GM21825 (cell line): ENCODE results near the gene FOXP1.

Experiments
- ATAC-seq: cut with Tn5 transposase; IDR thresholded peaks from one replicate; pipeline ENCODE4 v1.9.1; 2021; ENCODE audit warnings: mild to moderate bottlenecking, moderate library complexity; ENCODE audit not compliant: unreplicated experiment

The FOXP1 gene

GRCh38 chr3:71140477-71140876 is 443.1 kb downstream of the FOXP1 start:
- ATAC-seq: no peak

- ATAC-seq: no peak
Observed at GRCh38 chr3:71139496-71139895, 444.0 kb downstream of the FOXP1 start.

GRCh38 chr3:71138410-71138809 is 445.1 kb downstream of the FOXP1 start:
- ATAC-seq: no peak

- no peak for ATAC-seq
Observed at GRCh38 chr3:71136276-71136675, 447.3 kb downstream of the FOXP1 start.

GRCh38 chr3:71135373-71136088 is 448.0 kb downstream of the FOXP1 start:
- ATAC-seq: no peak

DNA sequence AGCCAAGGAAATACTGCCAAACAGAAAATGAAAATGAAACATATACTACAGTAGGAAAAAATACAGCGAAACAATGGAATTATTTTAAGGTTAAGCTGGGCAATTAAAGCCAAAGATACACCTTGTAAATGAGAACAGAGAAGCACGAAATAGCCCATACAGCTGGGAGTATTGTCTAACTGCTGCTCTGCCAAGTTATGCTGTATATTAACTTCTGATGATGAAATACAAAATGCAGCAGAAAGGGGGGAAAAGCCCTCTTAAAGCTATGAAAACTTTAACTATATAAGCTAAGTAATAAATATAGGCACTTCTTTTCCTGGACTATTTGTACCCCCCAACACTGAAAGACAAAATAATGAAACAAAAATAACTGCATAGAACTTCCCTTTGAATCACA is 449.0 kb downstream of the FOXP1 start:
- no peak for ATAC-seq

DNA sequence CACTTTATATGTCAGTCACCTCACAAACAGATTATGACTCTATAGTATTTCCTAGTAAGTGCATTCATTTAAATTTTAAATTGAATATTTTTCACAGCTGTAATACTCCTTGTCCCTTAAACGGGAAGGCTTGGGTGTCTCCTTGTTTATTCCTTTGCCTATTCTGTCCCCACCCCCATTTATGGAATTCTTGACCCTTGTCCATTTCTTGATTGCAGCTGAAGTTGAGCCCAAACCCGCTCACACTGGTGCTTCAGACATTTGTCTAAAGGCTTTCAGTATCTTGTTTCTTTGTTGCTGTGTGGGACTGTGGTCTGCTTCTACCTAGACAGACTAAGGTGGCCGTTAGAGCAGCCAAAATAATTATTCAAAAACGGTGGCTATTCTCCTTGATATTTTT is 449.7 kb downstream of the FOXP1 start:
- no peak for ATAC-seq

DNA sequence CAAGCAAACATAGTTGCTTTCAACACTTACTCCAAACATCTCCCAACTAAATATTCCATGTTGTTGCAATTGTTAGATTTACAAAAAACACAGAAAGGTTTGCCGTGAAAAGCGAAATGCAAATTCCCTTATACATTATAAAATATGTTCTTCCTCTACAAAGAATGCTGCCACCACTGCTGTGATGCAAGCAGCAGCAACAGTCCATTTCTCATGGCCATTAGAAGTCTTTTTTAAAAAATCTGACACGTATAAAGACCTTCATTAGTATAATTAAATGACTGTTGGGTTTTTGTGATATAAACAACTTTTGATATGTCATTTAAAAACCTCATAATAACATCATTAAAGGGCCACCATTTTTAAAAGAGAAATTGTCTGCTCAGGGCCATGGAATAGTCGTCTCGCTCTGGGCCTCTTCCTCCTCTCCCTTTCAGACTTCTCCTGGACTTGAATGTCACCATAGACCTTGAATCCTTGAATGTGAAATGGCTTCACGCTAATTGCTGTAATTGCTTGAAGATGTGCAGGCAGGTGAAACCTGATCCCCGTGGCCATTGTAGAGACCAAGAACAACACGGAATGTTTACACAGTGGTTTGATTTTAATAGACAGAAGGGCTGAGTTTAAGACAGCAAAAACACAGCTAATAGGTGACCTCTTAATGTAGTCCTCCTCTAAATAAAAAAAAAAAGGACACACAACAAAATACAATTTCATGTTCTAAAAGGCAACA is 450.4 kb downstream of the FOXP1 start:
- ATAC-seq: no peak

- ATAC-seq: no peak
Observed at GRCh38 chr3:71131375-71132314, 451.9 kb downstream of the FOXP1 start.

GRCh38 chr3:71130471-71131374 is 452.8 kb downstream of the FOXP1 start:
- ATAC-seq: peak; percentile 75

DNA sequence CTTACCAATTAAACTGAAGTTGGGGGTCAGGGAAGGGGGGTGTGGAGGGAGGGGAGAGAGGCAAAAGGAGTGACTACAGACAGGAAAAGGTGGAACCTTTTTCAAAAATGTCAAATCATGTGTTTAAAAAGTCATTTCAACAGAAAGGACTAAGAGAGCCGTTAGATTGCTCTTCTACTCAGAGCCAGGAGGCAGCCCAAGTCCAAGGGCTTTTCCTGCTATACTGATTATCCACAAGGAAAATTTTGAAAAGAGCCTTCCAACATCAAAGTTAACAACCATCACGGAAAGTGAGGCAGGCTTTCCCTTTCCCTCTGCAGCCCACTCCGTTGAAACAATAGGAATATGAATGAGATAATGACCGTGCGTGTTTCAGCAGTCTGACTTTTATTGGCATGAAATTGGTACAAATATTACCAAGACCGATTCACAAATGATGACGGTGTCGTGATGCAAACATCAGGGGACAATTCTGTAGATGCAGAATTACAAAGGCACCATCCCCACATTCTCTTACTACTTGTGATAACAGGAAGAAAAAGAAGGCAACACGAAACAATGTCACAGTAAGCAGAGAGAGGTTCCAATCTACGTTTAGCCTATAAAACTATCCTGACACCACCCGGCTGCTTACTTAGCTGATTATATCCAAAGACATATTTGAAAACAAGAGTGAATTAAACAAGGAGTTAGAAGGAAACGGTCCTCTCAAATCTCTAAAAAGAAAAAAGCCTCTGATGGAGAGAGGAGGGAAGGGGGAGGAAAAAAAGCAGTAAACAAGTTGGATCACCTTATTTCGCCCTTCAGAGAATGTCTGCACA is 453.7 kb downstream of the FOXP1 start:
- ATAC-seq: no peak

DNA sequence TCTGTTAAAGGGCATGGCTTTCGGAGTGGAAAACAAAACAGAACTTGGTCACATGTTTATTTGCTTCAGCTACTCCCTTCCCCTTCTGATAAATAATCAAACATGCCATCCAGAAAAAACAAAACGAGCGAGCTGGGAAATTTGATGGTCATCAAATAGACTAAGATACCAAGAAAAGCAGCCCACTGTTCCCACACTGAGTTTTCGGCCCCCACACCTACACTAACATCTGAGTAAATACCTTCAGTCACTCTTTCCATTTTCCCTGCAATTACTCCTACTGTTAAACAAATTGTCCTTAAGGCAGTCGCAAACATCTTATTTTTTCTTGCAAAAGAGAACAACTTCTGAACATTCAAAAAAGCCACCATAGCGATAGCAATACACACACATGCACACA is 454.6 kb downstream of the FOXP1 start:
- no peak for ATAC-seq

GRCh38 chr3:71127844-71128243 is 455.7 kb downstream of the FOXP1 start:
- no peak for ATAC-seq

DNA sequence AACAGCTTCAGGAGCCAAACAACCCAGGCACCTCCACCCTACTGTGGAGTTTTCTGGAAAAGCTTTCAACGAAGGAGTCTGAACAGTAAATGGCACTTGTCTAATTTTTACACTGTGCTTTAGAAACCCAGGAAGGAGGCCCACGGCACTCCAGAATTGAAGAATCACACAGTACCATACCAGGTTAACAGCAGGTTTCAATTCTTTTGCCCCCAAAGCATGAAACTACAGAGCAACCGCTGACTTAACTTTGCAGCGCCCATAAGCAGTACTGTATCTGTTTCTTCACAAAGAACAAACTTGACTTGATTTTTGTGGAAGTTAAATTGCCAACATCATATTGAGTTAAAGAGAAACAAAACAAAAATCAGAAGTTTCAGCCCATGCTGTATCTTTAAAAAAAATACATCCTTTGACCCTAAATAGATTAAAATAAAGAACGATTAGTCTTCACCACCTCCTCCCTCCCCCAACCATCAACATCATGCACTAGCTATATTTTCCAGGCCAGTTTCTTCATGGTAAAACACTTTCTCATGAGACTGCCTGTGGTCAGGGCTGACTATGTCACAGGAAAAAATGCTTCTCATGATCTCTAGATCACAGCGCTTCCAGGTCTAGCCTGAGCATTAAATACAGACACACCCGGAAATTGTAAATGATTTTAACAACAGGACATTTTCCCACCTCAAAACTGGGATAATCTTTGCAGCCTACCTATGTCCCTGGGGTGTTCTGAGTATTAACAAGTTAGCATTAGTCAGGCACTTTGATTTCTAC is 456.3 kb downstream of the FOXP1 start:
- ATAC-seq: no peak

DNA sequence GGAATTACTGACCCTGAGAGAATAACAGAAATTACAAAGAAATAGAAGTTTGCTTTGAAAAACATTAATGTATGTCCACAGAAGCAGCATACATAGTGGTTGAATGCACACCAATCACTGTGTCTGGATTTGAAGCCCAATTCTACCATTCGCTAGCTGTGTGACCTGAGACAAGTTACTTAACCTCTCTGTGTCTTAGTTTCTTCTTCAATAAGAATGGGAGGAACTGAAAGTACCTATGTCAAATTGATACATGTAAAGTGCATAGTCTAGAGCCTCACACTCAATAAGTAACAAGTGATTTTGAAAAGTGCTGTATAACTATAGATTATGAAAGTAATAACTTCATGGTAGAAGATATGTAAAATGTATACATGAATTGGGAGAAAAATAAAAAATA is 457.8 kb downstream of the FOXP1 start:
- ATAC-seq: no peak

DNA sequence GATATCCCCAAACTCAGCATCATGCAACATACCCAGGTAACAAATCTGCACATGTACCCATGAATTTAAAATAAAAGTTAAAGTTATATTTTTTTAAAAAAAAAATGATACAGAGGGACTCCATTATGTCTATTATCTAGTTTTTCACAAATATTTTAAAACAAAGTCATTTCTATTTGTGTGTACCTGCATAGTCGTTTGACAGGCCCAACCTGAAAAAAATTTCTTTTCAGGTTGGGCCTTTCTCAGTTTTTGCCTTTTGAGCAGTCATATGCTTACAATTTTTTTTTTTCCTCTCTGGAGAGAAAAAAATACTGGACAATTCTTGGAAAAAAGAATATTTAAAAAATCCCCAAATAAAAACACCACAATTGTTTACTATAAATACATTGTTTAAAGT is 459.5 kb downstream of the FOXP1 start:
- ATAC-seq: no peak

GRCh38 chr3:71122641-71123040 is 460.9 kb downstream of the FOXP1 start:
- ATAC-seq: no peak

- ATAC-seq: no peak
Observed at GRCh38 chr3:71121429-71122167, 461.9 kb downstream of the FOXP1 start.
